Stimulated activated CD8-positive, alpha-beta memory T cell treated with anti-CD3 and anti-CD28 coated beads, Interleukin-15, amount 100 ng/mL, for 48 hours (primary cell): ENCODE results near the gene NHLH1.

Source experiments
- DNase-seq, 2 donors: peaks; one replicate each; pipeline ENCODE4 v3.0.0-alpha.2; 2020; ENCODE audit warnings: low read depth in 2 of 2

NHLH1 gene

GRCh38 chr1:160366731-160367515 lies at the start of gene NHLH1:
TSS of gene NHLH1 (plus strand) at chr1:160367071. CDS start at chr1:160370732, 3,661 bp downstream.
- no peak for DNase-seq

- no peak for DNase-seq
Measured at GRCh38 chr1:160322831-160323230, 44.0 kb upstream of the NHLH1 start.

DNA sequence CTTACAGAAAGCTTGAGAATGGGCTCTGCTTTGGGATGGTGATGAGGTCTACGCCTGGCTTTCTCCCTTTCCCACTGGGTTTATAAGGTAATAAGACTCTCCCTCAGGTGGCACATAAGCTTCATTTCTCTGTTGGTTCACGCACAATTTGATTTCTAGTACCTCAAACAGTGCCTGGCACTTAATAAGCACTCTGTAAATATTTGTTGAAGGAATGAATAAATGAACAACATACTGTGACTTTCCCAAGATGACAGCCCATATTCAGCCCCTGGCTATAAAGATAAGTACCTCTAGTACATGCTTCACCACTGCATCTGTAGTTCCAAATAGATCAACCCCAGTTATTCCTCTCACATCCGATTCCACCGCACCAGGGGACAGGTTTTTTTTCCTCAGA lies 41.6 kb upstream of the NHLH1 start:
- DNase-seq, result no peak

DNA sequence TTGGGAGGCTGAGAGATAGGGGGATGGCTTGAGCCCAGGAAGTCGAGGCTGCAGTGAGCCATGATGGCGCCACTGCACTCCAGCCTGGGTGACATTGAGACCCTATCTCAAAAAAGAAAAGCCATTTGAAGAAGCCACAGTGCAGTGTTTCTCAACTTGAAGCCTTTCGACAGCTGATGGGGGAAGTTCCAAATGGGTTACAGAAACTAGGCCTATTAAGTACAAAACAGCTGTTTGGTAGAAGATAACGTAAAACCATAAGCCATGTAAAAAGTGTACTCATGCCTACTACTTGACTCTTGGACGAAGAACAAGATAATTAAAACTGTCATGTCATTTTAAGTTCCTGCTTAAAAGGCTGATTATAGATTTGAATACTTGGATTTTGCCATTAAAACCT lies 40.5 kb upstream of the NHLH1 start:
- DNase-seq, result no peak

DNA sequence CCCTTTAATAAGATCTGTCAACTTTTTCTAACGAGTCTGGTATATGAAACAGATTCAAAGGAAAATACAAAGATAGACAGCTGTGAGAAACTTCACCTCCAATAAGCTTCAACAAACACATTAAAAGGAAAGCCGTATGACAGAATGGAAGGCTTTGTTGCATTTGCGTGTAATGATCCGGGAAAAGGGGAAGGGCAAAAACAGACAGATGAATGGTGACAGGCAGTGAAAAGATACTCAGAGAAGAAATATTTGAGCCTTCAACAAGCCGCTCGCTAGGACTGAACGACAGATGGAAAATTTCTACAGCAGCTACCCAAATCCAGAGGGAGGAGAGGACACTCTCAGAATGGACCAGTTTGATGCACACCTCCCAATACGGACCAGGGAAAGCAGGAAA lies 38.7 kb upstream of the NHLH1 start:
- DNase-seq, result no peak

DNA sequence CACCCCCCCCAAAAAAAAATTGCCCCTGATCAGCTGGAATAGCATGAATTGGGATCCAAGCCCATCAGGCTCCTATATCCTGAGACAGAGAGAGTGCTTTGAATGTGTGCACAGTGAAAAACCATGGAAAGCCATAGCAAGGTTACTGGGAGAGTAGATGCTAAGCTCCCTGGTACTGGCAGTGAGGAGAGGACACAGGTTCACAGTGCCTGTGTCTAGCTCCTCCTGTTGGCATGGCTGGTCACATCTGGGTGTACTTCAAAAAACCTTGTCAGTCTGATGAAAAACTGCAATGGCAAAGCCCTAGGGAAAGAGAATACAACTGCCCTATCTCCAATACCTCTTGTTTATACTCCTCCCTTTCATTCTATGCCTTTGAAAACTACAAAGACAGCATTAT lies 36.8 kb upstream of the NHLH1 start:
- DNase-seq, result no peak

GRCh38 chr1:160332516-160332915 lies 34.4 kb upstream of the NHLH1 start:
- no peak for DNase-seq

DNA sequence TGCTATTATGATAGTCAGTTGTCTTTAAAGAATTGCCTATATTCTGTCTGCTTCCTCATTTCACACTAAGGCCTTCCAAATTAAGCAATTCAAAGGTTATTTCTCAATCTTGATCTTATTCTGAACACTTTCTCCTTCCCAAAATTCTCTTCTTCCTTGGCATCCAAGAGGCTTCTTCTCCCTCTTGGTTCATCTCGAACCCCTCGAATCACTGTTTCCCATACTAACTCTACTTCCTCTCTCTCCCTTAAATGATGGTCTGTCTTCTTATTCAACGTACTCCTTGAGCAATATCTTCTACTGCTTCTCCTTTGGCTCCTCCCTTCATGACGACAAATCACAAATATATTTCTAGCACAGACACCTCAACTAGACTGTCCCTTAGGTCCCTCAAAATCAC lies 28.3 kb upstream of the NHLH1 start:
- DNase-seq, result no peak

- DNase-seq, result no peak
Measured at GRCh38 chr1:160340146-160340545, 26.7 kb upstream of the NHLH1 start.

- DNase-seq, result no peak
Measured at GRCh38 chr1:160340866-160341265, 26.0 kb upstream of the NHLH1 start.

DNA sequence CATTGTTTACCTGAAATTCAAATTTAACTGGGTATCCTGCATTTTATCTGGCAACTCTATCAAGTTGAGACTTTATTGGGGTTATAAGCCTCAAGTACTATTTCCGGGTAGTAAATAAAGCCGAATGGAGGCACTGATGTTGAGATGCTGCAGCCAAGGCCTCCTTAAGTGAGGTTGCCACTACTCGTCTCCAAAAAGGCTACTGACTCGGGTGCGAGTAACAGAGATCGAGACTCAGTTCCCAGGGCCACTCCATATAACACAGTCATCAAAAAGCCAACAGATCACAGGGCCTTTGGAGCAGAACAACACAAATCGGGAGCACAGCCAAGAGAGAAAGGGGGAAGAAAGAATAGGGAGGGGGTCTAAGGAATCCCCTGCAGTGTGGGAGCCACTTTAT lies 24.3 kb upstream of the NHLH1 start:
- DNase-seq, result no peak

- DNase-seq, result peak; percentile 87
Measured at GRCh38 chr1:160342953-160343869, 23.7 kb upstream of the NHLH1 start, which contains the start of the genes COPA and NCSTN. TSS of gene COPA (minus strand) at chr1:160343250. CDS start at chr1:160343170, 80 bp downstream. TSS of gene NCSTN (plus strand) at chr1:160343383. CDS start at chr1:160343397, 14 bp downstream.

- no peak for DNase-seq
Measured at GRCh38 chr1:160344241-160344640, 22.6 kb upstream of the NHLH1 start.

- no peak for DNase-seq
Measured at GRCh38 chr1:160344936-160345335, 21.9 kb upstream of the NHLH1 start.

DNA sequence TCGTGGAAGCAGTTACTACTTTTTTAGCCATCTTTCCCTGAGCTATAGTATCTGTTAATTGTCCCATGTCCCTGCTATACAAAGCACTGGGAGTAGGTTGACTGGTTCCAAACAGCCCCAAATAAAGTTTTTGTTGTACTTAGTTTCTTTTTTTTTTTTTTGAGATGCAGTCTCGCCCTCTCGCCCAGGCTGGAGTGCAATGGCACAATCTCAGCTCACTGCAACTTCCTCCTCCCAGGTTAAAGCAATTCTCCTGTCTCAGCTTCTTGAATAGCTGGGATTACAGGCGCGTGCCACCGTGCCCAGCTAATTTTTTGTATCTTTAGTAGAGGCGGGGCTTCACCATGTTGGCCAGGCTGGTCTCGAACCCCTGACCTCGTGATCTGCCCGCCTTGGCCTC lies 20.4 kb upstream of the NHLH1 start:
- no peak for DNase-seq

DNA sequence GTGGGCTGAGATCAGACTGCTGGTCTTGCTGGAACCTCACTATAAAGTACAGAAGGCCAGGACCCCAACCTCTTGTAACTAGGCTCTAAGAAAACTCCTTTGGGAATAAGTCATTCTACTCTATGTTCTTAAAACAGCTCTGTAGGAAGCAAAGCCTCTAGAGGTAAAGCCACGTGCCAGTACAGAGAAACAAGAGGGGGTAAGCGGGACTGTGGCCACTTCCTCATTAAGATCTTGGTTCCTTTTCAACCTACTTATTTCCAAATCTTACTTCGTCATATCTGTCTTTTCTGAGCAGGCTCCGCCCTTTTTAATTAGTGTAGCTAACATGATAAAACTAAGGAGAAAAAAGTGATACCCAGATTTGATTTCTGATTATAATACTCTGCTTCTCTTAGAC lies 19.9 kb upstream of the NHLH1 start:
- no peak for DNase-seq

- no peak for DNase-seq
Measured at GRCh38 chr1:160351629-160352028, 15.2 kb upstream of the NHLH1 start.

DNA sequence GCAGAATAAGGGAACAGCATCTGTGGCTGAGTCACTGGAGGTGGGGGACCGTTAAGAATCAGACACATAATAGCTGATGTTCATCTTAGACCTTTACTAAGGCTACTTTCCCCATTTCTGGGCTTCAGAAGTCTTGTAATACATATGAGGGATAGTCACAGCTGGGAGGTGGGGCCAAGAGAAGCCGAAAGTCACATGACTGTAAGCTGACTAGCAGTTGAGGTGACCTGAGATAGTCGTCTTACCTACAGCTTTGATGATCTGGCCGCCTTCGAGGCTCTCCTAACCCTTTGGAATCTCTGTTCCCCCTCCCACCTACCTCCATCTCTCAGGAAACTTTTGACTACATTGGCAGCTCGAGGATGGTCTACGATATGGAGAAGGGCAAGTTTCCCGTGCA lies 14.3 kb upstream of the NHLH1 start:
- DNase-seq, result no peak

GRCh38 chr1:160353223-160353622 lies 13.6 kb upstream of the NHLH1 start:
- no peak for DNase-seq

DNA sequence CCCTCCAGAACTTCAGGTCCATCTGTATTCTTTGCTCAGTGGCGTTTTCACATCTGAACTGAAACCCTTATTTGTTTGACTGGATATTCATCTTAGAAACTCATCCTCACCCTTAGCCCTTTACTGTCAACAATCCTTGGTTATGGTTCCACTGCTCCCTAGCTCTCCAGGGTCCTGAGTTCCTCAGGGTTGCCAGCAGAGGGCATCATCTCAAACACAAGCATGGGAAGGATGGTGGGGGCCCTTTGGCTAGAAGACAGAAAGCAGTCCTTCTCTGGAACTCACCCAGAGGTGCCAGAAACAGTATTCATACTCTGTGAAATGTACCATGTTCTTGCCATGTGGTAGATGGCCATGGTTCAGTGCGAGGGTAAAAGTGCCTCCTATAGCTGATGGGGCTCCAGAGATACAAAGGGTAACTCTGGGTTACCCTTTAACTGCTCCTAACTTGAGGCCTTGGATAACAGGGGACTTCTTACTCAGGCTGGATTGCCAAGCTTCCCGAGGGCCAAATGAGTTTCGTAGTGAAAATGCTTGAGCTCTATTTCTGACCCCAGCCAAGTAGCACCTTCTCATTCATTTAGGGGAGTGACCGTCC lies 12.4 kb upstream of the NHLH1 start:
- DNase-seq, result no peak

DNA sequence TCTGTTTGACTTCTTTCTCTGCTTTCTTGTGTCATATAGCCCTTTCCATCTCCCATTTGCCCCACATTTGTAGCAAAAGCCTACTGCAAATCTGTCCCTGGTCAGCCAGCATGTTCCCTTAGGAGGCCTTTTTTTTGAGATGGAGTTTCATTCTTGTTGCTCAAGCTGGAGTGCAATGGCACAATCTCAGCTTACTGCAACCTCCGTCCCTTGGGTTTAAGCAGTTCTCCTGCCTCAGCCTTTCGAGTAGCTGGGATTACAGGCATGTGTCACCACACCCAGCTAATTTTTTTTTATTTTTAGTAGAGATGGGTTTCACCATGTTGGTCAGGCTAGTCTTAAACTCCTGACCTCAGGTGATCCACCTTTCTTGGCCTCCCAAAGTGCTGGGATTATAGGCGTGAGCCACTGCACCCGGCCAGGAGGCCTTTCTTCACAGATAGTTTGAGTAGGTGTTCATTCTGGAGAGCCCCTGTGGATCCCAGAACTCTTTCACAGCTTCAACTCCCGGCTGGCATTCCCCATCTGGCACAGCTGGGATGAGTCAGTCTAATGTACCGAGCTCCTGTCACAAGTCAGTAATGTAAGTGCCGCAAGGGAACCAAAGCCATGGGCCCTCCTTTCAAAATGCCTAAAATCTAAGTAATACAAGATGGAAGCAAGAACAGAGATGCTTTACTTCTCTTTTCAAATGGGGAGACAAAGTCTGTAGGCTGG lies 9.4 kb upstream of the NHLH1 start:
- no peak for DNase-seq

- no peak for DNase-seq
Measured at GRCh38 chr1:160358073-160358472, 8.8 kb upstream of the NHLH1 start.
